ENCODE results near the gene KRT1. TPM values are rescaled to one million over a fixed set of nuclear protein-coding genes. Genes with fewer than 3 reads are reported as not detected.

Gene KRT1
- polyA plus RNA-seq, 2 of the 4 experiments (the other 2 are of a cell fraction) = not detected

- H3K27ac ChIP-seq = no peak within 1 kb of the TSS
- WGBS (ENCODE audit: missing lambda C conversion rate) = 82% methylated on average over 13 of the region's 16 CpGs
- POLR2A ChIA-PET = no interaction called here
- CTCF ChIA-PET = interaction anchor here (0.9 to 1.0 kb wide), 2 partner anchors 69 to 232 kb away, joined by 3 to 4 read pairs; no protein-coding TSS in a partner anchor
- FAIRE-seq (no peak), DNase-seq (ENCODE audit: low read depth in 1 of 2, low spot score in 1 of 2) (no peak), ATAC-seq (no peak)
- no peak within 1 kb of the TSS for H3K4me2 ChIP-seq
- no peaks in the 10 kb centered on the region for H3K4me1 ChIP-seq
- no peaks in the 10 kb centered on the region for H3K9me3 ChIP-seq
- TF ChIP-seq EP300 (IDR thresholded peaks at IDR 0.05) (no peak), RFX5 (IDR thresholded peaks at IDR 0.05) (no peak), HOXB13 (CRISPR knock-in tag; IDR thresholded peaks at IDR 0.05; ENCODE audit: low read depth) (no peak), SREBF2 (IDR thresholded peaks at IDR 0.05) (no peak), ESRRA (IDR thresholded peaks at IDR 0.05; ENCODE audit: borderline replicate concordance, low read length) (no peak), ZNF302 (CRISPR knock-in tag; IDR thresholded peaks at IDR 0.05) (no peak)
- TF ChIP-seq, protein P1, sequence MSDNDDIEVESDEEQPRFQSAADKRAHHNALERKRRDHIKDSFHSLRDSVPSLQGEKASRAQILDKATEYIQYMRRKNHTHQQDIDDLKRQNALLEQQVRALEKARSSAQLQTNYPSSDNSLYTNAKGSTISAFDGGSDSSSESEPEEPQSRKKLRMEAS (IDR thresholded peaks at IDR 0.05) = no peak
- no peak within 1 kb of the TSS for H3K4me3 ChIP-seq
These were observed 28.4 kb downstream of the KRT1 start, which contains the start of gene KRT2 for GRCh38 chr12:52651726-52652261. Gene KRT2, minus strand, starts transcription at chr12:52652211. Its CDS starts 69 bp downstream, at chr12:52652142.

- 61% methylated on average over 12 of the region's 12 CpGs for WGBS (ENCODE audit: missing lambda C conversion rate)
- no peak for TF ChIP-seq GATA3 (IDR thresholded peaks at IDR 0.05; ENCODE audit: borderline replicate concordance)
- no peak for TF ChIP-seq SREBF2 (IDR thresholded peaks at IDR 0.05)
- TF ChIP-seq NR3C1 (IDR thresholded peaks at IDR 0.05) = no peak
- TF ChIP-seq MAZ (IDR thresholded peaks at IDR 0.05; ENCODE audit: borderline replicate concordance, low read depth, low read length) = no peak
- TF ChIP-seq, protein P2, sequence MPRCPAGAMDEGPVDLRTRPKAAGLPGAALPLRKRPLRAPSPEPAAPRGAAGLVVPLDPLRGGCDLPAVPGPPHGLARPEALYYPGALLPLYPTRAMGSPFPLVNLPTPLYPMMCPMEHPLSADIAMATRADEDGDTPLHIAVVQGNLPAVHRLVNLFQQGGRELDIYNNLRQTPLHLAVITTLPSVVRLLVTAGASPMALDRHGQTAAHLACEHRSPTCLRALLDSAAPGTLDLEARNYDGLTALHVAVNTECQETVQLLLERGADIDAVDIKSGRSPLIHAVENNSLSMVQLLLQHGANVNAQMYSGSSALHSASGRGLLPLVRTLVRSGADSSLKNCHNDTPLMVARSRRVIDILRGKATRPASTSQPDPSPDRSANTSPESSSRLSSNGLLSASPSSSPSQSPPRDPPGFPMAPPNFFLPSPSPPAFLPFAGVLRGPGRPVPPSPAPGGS (IDR thresholded peaks at IDR 0.05) = no peak
- no peak for TF ChIP-seq ZSCAN20 (CRISPR knock-in tag; IDR thresholded peaks at IDR 0.05)
- TF ChIP-seq HOXB13 (CRISPR knock-in tag; IDR thresholded peaks at IDR 0.05; ENCODE audit: low read depth) = no peak
- no peak for TF ChIP-seq RARB (CRISPR knock-in tag; IDR thresholded peaks at IDR 0.05)
- TF ChIP-seq NFE2L2 (conservative IDR thresholded peaks at IDR 0.05; ENCODE audit: low read length) = no peak
- no peak for TF ChIP-seq PHF8 (IDR thresholded peaks at IDR 0.05; ENCODE audit: borderline replicate concordance, low read depth)
- no peak for TF ChIP-seq ZNF302 (CRISPR knock-in tag; IDR thresholded peaks at IDR 0.05)
- no peak for TF ChIP-seq BHLHE40 (IDR thresholded peaks at IDR 0.05; ENCODE audit: low read depth, low read length)
- TF ChIP-seq, protein P1 (IDR thresholded peaks at IDR 0.05) = no peak
- TF ChIP-seq ATOH8 (CRISPR knock-in tag; IDR thresholded peaks at IDR 0.05; ENCODE audit: low read depth) = no peak
- TF ChIP-seq RAD21 (conservative IDR thresholded peaks at IDR 0.05 in 1 of 2, IDR thresholded peaks at IDR 0.05 in 1 of 2) = no peak
These were observed 29.6 kb downstream of the KRT1 start for GRCh38 chr12:52650520-52651081.

DNA sequence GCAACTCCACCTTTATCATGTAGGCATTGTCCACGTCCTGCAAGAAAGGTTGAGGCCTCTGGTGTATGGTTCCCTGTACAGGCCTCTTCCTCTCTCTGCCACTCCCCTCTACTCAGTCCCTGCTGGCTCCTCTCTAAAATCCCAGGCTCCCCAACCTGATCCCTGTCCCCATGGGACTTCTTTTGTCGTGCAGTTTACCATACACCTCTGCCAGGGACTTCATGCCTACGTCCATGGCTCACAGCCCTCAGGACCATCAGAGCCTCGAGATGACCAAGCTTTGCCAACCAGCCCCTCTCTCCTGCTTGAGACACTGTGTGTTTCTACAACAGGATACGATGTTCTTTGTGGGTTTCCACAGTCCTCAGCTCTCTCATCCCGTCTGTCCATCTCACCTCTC is 31.1 kb downstream of the KRT1 start:
- CTCF ChIA-PET = interaction anchor here (0.9 to 1.8 kb wide), 3 partner anchors 19 to 217 kb away, joined by 3 to 5 read pairs (median 3); no protein-coding TSS in a partner anchor
- Histone ChIP-seq H3K4me2 (no peak overlapping the region), H3K9me3 (no peaks in the 10 kb centered on the region), H3K4me1 (no peaks in the 10 kb centered on the region), H3K4me3 (no peak overlapping the region), H3K27ac (no peak overlapping the region)
- 28% methylated on average over 6 of the region's 6 CpGs for WGBS (ENCODE audit: missing lambda C conversion rate)
- ATAC-seq = no peak; a peak in 1 of 6 replicates
- TF ChIP-seq SREBF2 (IDR thresholded peaks at IDR 0.05) (no peak), HDAC2 (IDR thresholded peaks at IDR 0.05) (no peak), FOSB (CRISPR knock-in tag; IDR thresholded peaks at IDR 0.05) (no peak), HOXB13 (CRISPR knock-in tag; IDR thresholded peaks at IDR 0.05; ENCODE audit: low read depth) (no peak), CBX2 (IDR thresholded peaks at IDR 0.05; ENCODE audit: borderline replicate concordance, low read depth) (no peak), CBX8 (IDR thresholded peaks at IDR 0.05) (no peak), HOXB5 (CRISPR knock-in tag; IDR thresholded peaks at IDR 0.05) (no peak), CEBPB (IDR thresholded peaks at IDR 0.05) (no peak), HOXA7 (CRISPR knock-in tag; IDR thresholded peaks at IDR 0.05) (no peak), ZFP36 (IDR thresholded peaks at IDR 0.05; ENCODE audit: borderline replicate concordance, partially characterized antibody) (no peak), PHF8 (IDR thresholded peaks at IDR 0.05; ENCODE audit: borderline replicate concordance, low read depth) (no peak)
- TF ChIP-seq, protein P3, sequence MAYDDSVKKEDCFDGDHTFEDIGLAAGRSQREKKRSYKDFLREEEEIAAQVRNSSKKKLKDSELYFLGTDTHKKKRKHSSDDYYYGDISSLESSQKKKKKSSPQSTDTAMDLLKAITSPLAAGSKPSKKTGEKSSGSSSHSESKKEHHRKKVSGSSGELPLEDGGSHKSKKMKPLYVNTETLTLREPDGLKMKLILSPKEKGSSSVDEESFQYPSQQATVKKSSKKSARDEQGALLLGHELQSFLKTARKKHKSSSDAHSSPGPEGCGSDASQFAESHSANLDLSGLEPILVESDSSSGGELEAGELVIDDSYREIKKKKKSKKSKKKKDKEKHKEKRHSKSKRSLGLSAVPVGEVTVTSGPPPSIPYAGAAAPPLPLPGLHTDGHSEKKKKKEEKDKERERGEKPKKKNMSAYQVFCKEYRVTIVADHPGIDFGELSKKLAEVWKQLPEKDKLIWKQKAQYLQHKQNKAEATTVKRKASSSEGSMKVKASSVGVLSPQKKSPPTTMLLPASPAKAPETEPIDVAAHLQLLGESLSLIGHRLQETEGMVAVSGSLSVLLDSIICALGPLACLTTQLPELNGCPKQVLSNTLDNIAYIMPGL (CRISPR knock-in tag; IDR thresholded peaks at IDR 0.05; ENCODE audit: borderline replicate concordance) = no peak
- no peak for FAIRE-seq
- POLR2A ChIA-PET = no interaction called here
- DNase-seq (ENCODE audit: low read depth in 1 of 2, low spot score in 1 of 2) = no peak

More at GRCh38 chr12:52650520-52651081, 29.6 kb downstream of the KRT1 start:
- DNase-seq (ENCODE audit: low read depth in 1 of 2, low spot score in 1 of 2) (no peak), FAIRE-seq (no peak), ATAC-seq (peak in 1 of 2 experiments; percentile 54; a peak in 3 of 6 replicates)
- Histone ChIP-seq H3K4me2 (no peak overlapping the region), H3K4me1 (no peaks in the 10 kb centered on the region), H3K4me3 (no peak overlapping the region), H3K9me3 (no peaks in the 10 kb centered on the region), H3K27ac (no peak overlapping the region)
- CTCF ChIA-PET = interaction anchor here (1.5 kb wide), 1 partner anchor 215 kb away, joined by 3 read pairs; no protein-coding TSS in a partner anchor
- POLR2A ChIA-PET = no interaction called here
